Endothelial cell of umbilical vein (primary cell): ENCODE measurements around the gene CCDC85A. TPM values are rescaled to one million over a fixed set of nuclear protein-coding genes. Genes with fewer than 3 reads are reported as not detected.

Source experiments
- BruUV-seq: library from RNA; stranded (reverse); fragments of 400-500 nt; replicated peaks from 2 replicates; lab custom pipeline; 2021; lab: Mats Ljungman, UMichigan
- CTCF ChIA-PET: fragments of 300-600, 350-600 bp; sonication (Branson Sonifier 250); formaldehyde crosslinking; loops from one replicate; lab custom pipeline; 2021; ENCODE audit warnings: antibody characterized with exemption, inconsistent platforms; lab: Charles Lee
- POLR2A ChIA-PET: fragments of 300-600, 350-600 bp; sonication (Branson Sonifier 250); formaldehyde crosslinking; loops from one replicate; lab custom pipeline; 2021; ENCODE audit warnings: antibody characterized with exemption, inconsistent platforms; lab: Charles Lee
- DNase-seq: peaks from one replicate; pipeline ENCODE4 v3.0.0-alpha.2; 2011; ENCODE audit warnings: low read depth, low spot score
- FAIRE-seq: peaks from 2 replicates; lab custom pipeline; 2011; peaks lifted over from hg19 to GRCh38; lab: Jason Lieb, UNC
- H2AFZ ChIP-seq: 2 replicates; pipeline ENCODE4 v1.6.0; 2012; ENCODE audit warnings: low read depth, low read length, control low read depth, inconsistent platforms
- H3K27ac ChIP-seq: 2 replicates; pipeline ENCODE4 v1.5.1; 2011; ENCODE audit warnings: low read depth, mild to moderate bottlenecking, control low read depth, low read length, moderate library complexity; ENCODE audit not compliant: insufficient read depth
- H3K27me3 ChIP-seq, 2 experiments: 2 replicates each; pipeline versions ENCODE4 v1.6.0 to v1.6.1; 2011; ENCODE audit warnings: low read length in 2 of 2, mixed read lengths in 1 of 2; ENCODE audit not compliant: control insufficient read depth in 2 of 2, insufficient read depth in 2 of 2
- H3K36me3 ChIP-seq, 2 experiments: 2 replicates in 1 of 2; 3 replicates in 1 of 2; pipeline ENCODE4 v1.5.1; 2011; ENCODE audit warnings: low read length in 2 of 2, mild to moderate bottlenecking in 1 of 2, moderate library complexity in 1 of 2; ENCODE audit not compliant: control insufficient read depth in 2 of 2, insufficient read depth in 2 of 2; ENCODE audit errors: extremely low read depth in 1 of 2
- H3K4me1 ChIP-seq: 3 replicates; pipeline ENCODE4 v1.5.1; 2011; ENCODE audit warnings: mild to moderate bottlenecking, low read length; ENCODE audit not compliant: control insufficient read depth, insufficient read depth; ENCODE audit errors: extremely low read depth
- H3K4me2 ChIP-seq: 2 replicates; pipeline ENCODE4 v1.6.1; 2011; ENCODE audit warnings: low read length, control low read depth, mixed read lengths; ENCODE audit not compliant: insufficient read depth
- H3K4me3 ChIP-seq, 3 experiments: fragments of 200-600 bp in 1 of 3; sonication (generic), shearing (Covaris generic) in 1 of 3; replicated peaks in 1 of 3; 2 replicates each; pipeline ENCODE4 v1.5.1; 2011 to 2016; ENCODE audit warnings: control low read depth in 3 of 3, low read length in 3 of 3, mild to moderate bottlenecking in 2 of 3, inconsistent platforms in 1 of 3, low read depth in 1 of 3, moderate library complexity in 1 of 3; ENCODE audit not compliant: insufficient read depth in 1 of 3
- H3K79me2 ChIP-seq: 2 replicates; pipeline ENCODE4 v1.6.0; 2012; ENCODE audit warnings: low read length, inconsistent platforms; ENCODE audit not compliant: control insufficient read depth, insufficient read depth
- H3K9ac ChIP-seq: replicated peaks from 2 replicates; pipeline ENCODE3; 2011; ENCODE audit warnings: low read length, control low read depth; ENCODE audit not compliant: insufficient read depth; ENCODE audit errors: extremely low read depth
- H3K9me1 ChIP-seq: replicated peaks from 3 replicates; pipeline ENCODE4 v1.6.0; 2011; ENCODE audit warnings: mild to moderate bottlenecking, low read length; ENCODE audit not compliant: control insufficient read depth, insufficient read depth; ENCODE audit errors: extremely low read depth
- H3K9me3 ChIP-seq: replicated peaks from 2 replicates; pipeline ENCODE4 v1.5.1; 2012; ENCODE audit warnings: low read length, inconsistent platforms; ENCODE audit not compliant: control insufficient read depth, insufficient read depth
- H4K20me1 ChIP-seq: replicated peaks from 2 replicates; pipeline ENCODE3; 2011; ENCODE audit warnings: mild to moderate bottlenecking, low read length; ENCODE audit not compliant: control insufficient read depth, insufficient read depth; ENCODE audit errors: extremely low read depth
- EZH2 ChIP-seq: IDR thresholded peaks from 2 replicates; pipeline ENCODE4 v1.6.1; 2012; ENCODE audit warnings: borderline replicate concordance, low read depth, mild to moderate bottlenecking, moderate library complexity, low read length, inconsistent platforms; ENCODE audit not compliant: severe bottlenecking
- FOS ChIP-seq: IDR thresholded peaks from 2 replicates; pipeline ENCODE4 v1.6.1; 2011; ENCODE audit warnings: mild to moderate bottlenecking, low read length, moderate library complexity, borderline replicate concordance; ENCODE audit not compliant: insufficient read depth
- GATA2 ChIP-seq: IDR thresholded peaks from 2 replicates; pipeline ENCODE4 v1.7.0; 2011; ENCODE audit warnings: low read depth, mild to moderate bottlenecking, moderate library complexity, mixed read lengths, low read length; ENCODE audit not compliant: insufficient read length, insufficient read depth
- JUN ChIP-seq: IDR thresholded peaks from 2 replicates; pipeline ENCODE4 v1.6.1; 2011; ENCODE audit warnings: borderline replicate concordance, low read depth; ENCODE audit not compliant: insufficient read length, insufficient read depth
- MYC ChIP-seq: IDR thresholded peaks from one replicate; pipeline ENCODE4 v1.6.1; 2011; ENCODE audit warnings: mild to moderate bottlenecking, low read depth, low read length
- POLR2A ChIP-seq: IDR thresholded peaks from 2 replicates; pipeline ENCODE4 v1.6.1; 2012; ENCODE audit warnings: low read depth, mild to moderate bottlenecking, control low read depth, low read length
- POLR2AphosphoS5 ChIP-seq: IDR thresholded peaks from 2 replicates; pipeline ENCODE4 v1.6.1; 2012; ENCODE audit warnings: low read depth, mild to moderate bottlenecking, control low read depth, low read length, moderate library complexity; ENCODE audit not compliant: insufficient read depth
- dilution Hi-C: fragments of 300-500 bp; cut with MboI; formaldehyde crosslinking; loops from one replicate; pipeline ENCODE4 v1.15.0; 2019; ENCODE audit warnings: low sequenced_read_pairs; ENCODE audit not compliant: extremely low pct_ligation_motif_present
- intact Hi-C: fragments of 100-400 bp; cut with micrococcal nuclease; formaldehyde crosslinking; loops from one replicate; pipeline ENCODE4 v1.10.0; 2022
- polyA plus RNA-seq, 4 experiments: library from polyadenylated mRNA; depleted of rRNA in 3 of 4; stranded (reverse) in 3 of 4; unstranded in 1 of 4; fragments of >200 nt; gene quantifications; 2 replicates each; pipeline versions ENCODE4 v1.2.1 to v1.2.3, GENCODE V29; 2011 to 2012; ENCODE audit warnings: missing spikeins in 1 of 4
- total RNA-seq: library from RNA; stranded (reverse); gene quantifications from 2 replicates; pipeline ENCODE4 v1.2.3, GENCODE V29; 2021
- TF ChIP-seq, protein P1 (sequence below): IDR thresholded peaks from 2 replicates; pipeline ENCODE4 v1.6.1; 2011; ENCODE audit not compliant: insufficient read depth, insufficient read length
- TF ChIP-seq, protein P2 (sequence below), 2 donors: IDR thresholded peaks; 1 replicate in 1 of 2; 2 replicates in 1 of 2; pipeline ENCODE4 v1.5.1; 2011; ENCODE audit warnings: low read length in 2 of 2, mild to moderate bottlenecking in 2 of 2, moderate library complexity in 2 of 2, control low read depth in 1 of 2, inconsistent platforms in 1 of 2, low read depth in 1 of 2; ENCODE audit not compliant: insufficient read depth in 1 of 2; ENCODE audit errors: extremely low read depth in 1 of 2

The CCDC85A gene
- total and polyA plus RNA-seq, 2 donors (not counting 3 experiments of a cell fraction or from before 2014, with no cell fraction given), result 5.1 to 10.4 TPM

DNA sequence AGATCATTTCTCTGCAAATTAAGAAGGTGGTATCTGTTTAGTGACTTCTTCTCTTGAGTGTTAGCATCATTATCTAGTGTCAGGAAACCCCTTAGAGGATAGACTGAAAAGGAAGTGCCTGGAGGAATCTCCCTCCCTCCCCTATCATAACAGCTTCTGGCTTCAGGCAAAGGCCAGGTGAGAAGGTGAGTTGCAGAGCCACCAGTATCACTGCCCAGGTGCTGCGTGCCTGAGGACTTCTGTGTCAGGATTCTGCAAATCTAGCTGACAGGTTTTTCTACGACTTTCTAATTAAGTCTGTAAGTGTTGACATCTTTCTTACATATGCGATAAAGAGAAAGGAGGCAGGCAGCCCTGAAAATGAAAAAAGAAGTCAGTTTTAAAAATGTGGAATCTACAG is 111.9 kb downstream of the CCDC85A start:
- H3K27ac ChIP-seq, result no peak overlapping the region
- no peaks in the 10 kb centered on the region for H3K27me3 ChIP-seq
- FAIRE-seq (no peak), DNase-seq (no peak)
- intact Hi-C loops, result no loop called here
- no TSS peak for BruUV-seq
- no peaks in the 10 kb centered on the region for H3K79me2 ChIP-seq
- H3K36me3 ChIP-seq, result no peaks in the 10 kb centered on the region
- POLR2A ChIA-PET, result no interaction called here
- no peak overlapping the region for H3K9ac ChIP-seq
- dilution Hi-C loops, result no loop called here
- H3K9me3 ChIP-seq, result no peaks in the 10 kb centered on the region
- no peak overlapping the region for H3K4me3 ChIP-seq
- no peak overlapping the region for H2AFZ ChIP-seq
- no peak overlapping the region for H3K4me2 ChIP-seq
- H3K9me1 ChIP-seq, result no peaks in the 10 kb centered on the region
- no peaks in the 10 kb centered on the region for H3K4me1 ChIP-seq
- H4K20me1 ChIP-seq, result no peaks in the 10 kb centered on the region
- CTCF ChIA-PET, result no interaction called here
- TF ChIP-seq FOS, result no peak
- no peak for TF ChIP-seq POLR2A
- TF ChIP-seq JUN, result no peak
- no peak for TF ChIP-seq POLR2AphosphoS5
- TF ChIP-seq GATA2, result no peak
- no peak for TF ChIP-seq EZH2
- TF ChIP-seq MYC, result no peak
- TF ChIP-seq, protein P1, sequence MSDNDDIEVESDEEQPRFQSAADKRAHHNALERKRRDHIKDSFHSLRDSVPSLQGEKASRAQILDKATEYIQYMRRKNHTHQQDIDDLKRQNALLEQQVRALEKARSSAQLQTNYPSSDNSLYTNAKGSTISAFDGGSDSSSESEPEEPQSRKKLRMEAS, result no peak
- TF ChIP-seq, protein P2, sequence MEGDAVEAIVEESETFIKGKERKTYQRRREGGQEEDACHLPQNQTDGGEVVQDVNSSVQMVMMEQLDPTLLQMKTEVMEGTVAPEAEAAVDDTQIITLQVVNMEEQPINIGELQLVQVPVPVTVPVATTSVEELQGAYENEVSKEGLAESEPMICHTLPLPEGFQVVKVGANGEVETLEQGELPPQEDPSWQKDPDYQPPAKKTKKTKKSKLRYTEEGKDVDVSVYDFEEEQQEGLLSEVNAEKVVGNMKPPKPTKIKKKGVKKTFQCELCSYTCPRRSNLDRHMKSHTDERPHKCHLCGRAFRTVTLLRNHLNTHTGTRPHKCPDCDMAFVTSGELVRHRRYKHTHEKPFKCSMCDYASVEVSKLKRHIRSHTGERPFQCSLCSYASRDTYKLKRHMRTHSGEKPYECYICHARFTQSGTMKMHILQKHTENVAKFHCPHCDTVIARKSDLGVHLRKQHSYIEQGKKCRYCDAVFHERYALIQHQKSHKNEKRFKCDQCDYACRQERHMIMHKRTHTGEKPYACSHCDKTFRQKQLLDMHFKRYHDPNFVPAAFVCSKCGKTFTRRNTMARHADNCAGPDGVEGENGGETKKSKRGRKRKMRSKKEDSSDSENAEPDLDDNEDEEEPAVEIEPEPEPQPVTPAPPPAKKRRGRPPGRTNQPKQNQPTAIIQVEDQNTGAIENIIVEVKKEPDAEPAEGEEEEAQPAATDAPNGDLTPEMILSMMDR (IDR thresholded peaks at IDR 0.05; ENCODE audit: extremely low read depth in 1 of 2, insufficient read depth in 1 of 2, low read depth in 1 of 2, low read length in 2 of 2), result no peak
